ENCODE data around the gene SREK1. TPM values are rescaled to one million over a fixed set of nuclear protein-coding genes. Genes with fewer than 3 reads are reported as not detected.

The SREK1 gene
- total RNA-seq, 1 donor from 2014 or later = 60.7 TPM

DNA sequence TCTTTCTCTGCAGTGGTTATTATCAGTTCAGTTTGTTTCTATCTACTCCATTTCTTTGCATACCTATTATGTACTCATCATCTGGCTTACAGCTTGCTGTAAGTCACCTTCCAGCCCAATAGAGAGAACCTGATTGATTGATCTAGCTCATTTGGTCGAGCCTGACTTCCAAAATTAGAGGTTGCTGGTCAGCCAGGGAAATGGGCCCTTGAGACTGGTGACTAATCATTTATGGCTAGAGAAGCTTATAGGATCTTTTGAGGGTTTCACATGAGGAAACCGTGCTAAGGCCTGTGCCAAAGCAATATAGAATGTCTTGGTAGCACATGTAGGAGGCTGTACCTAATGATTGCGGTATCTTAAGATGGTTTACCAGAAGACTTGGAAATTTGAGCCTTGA is 5.8 kb downstream of the SREK1 start:
- DNase-seq (no peak), ATAC-seq (no peak)
- H3K27me3 ChIP-seq (ENCODE audit: low read depth) = no peaks in the 10 kb centered on the region
- no peaks in the 10 kb centered on the region for H3K36me3 ChIP-seq
- TF ChIP-seq CTCF (IDR thresholded peaks at IDR 0.05) = no peak
- H3K4me1 ChIP-seq = peaks cover 45% of the 10 kb centered on the region
- no peak overlapping the region for H3K27ac ChIP-seq
- intact Hi-C loops (cut with DNase I) = no loop called here
- H3K9me3 ChIP-seq = no peaks in the 10 kb centered on the region
- no peak overlapping the region for H3K4me3 ChIP-seq

GRCh38 chr5:66151030-66151429 is 6.9 kb downstream of the SREK1 start:
- Histone ChIP-seq H3K4me3 (no peak overlapping the region), H3K4me1 (peaks cover 37% of the 10 kb centered on the region), H3K27ac (no peak overlapping the region), H3K27me3 (ENCODE audit: low read depth) (no peaks in the 10 kb centered on the region), H3K36me3 (peaks cover 6% of the 10 kb centered on the region), H3K9me3 (no peaks in the 10 kb centered on the region)
- ATAC-seq = no peak
- intact Hi-C loops (cut with DNase I) = no loop called here
- no peak for DNase-seq
- TF ChIP-seq CTCF (IDR thresholded peaks at IDR 0.05) = no peak

DNA sequence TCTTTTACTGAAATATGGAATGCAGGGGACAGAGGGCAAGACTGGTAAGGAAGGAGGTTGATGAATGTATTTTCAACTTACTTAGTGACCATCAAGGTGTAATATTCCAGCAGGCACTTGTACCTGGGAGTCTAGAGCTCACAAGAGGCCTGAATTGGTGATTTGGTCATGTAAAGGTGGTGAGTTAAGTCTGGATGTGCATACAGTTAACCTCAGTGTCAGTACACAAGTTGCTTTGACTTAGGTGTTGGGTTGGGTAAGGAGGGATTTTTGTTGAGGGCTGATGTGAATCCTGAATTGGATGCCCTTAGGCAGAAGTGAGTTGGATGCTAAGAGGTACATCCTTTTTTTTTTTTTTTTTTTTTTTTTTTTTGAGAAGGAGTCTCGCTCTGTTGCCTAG is 7.4 kb downstream of the SREK1 start:
- Histone ChIP-seq H3K4me1 (peaks cover 33% of the 10 kb centered on the region), H3K9me3 (no peaks in the 10 kb centered on the region), H3K27me3 (ENCODE audit: low read depth) (no peaks in the 10 kb centered on the region), H3K4me3 (no peak overlapping the region), H3K36me3 (peaks cover 11% of the 10 kb centered on the region), H3K27ac (no peak overlapping the region)
- intact Hi-C loops (cut with DNase I) = no loop called here
- no peak for TF ChIP-seq CTCF (IDR thresholded peaks at IDR 0.05)
- ATAC-seq (no peak), DNase-seq (no peak)

- intact Hi-C loops (cut with DNase I) = no loop called here
- no peaks in the 10 kb centered on the region for H3K9me3 ChIP-seq
Measured at GRCh38 chr5:66157046-66157445, 12.9 kb downstream of the SREK1 start.

GRCh38 chr5:66161356-66161755 is 17.3 kb downstream of the SREK1 start:
- intact Hi-C loops (cut with DNase I) = no loop called here
- no peak for DNase-seq
- Histone ChIP-seq H3K27me3 (ENCODE audit: low read depth) (no peaks in the 10 kb centered on the region), H3K9me3 (no peaks in the 10 kb centered on the region), H3K4me1 (no peaks in the 10 kb centered on the region), H3K36me3 (peaks cover 81% of the 10 kb centered on the region), H3K27ac (no peak overlapping the region), H3K4me3 (no peak overlapping the region)
- no peak for ATAC-seq
- no peak for TF ChIP-seq CTCF (IDR thresholded peaks at IDR 0.05)

More at GRCh38 chr5:66157046-66157445, 12.9 kb downstream of the SREK1 start:
- no peak overlapping the region for H3K27ac ChIP-seq
- peaks cover 48% of the 10 kb centered on the region for H3K36me3 ChIP-seq
- ATAC-seq (no peak), DNase-seq (no peak)
- no peaks in the 10 kb centered on the region for H3K27me3 ChIP-seq (ENCODE audit: low read depth)
- H3K4me1 ChIP-seq = peaks cover 10% of the 10 kb centered on the region
- no peak for TF ChIP-seq CTCF (IDR thresholded peaks at IDR 0.05)
- no peak overlapping the region for H3K4me3 ChIP-seq
